Measurements from ENCODE around the gene FBXO7. TPM values are rescaled to one million over a fixed set of nuclear protein-coding genes. Genes with fewer than 3 reads are reported as not detected.

Gene FBXO7
- total RNA-seq, 2 donors from 2014 or later = 96.1 to 103 TPM

DNA sequence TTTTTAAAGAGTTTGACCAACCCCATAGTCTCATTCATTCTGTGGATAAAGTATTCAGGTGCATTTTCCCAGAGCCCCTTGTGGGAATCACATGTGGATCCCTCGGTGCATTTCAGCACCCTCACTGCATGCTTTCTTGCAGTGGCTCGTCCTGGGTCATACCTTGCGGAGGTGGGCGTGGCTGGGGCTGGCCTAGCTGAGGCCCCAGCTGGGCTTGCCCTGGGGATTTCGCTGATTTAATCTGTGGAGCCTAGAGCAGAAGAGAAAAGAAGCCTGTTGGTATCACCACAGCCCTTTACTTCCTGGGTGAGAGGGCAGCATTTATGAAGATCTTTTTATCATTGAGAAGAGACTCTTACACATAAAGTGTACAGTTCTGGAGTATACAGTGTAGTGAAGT lies 53.1 kb downstream of the FBXO7 start:
- no peak overlapping the region for H3K27ac Mint-ChIP-seq

DNA sequence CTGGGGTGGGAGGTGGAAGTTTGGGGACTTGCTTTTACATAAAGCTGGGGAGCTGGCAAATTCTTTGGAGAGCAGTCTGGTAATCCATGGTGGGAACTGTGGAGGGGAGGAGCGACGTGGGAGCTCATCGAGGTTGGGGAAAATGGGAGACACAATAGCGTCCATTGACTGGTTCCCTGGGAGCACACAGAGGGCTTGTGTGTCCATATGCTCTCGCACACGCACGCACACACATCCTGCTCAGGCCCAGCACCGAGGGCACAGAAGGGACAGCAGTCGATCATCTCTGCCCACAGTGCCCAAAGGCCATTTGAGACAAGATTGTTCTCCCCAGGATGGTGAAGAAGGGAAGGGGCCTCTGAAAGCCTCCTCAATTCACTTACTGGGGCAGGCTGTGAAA lies 53.7 kb downstream of the FBXO7 start:
- Mint-ChIP-seq H3K4me3 (no peak overlapping the region), H3K27me3 (ENCODE audit: low read depth) (peaks cover 7% of the 10 kb centered on the region), H3K4me1 (ENCODE audit: low read depth) (no peaks in the 10 kb centered on the region), H3K9me3 (no peaks in the 10 kb centered on the region), H3K27ac (no peak overlapping the region), H3K36me3 (ENCODE audit: insufficient read depth in 2 of 2) (no peaks in the 10 kb centered on the region)
- ATAC-seq (replicated peaks in 1 of 2) (no peak), DNase-seq (no peak)

More for the DNA sequence above, 53.1 kb downstream of the FBXO7 start:
- Mint-ChIP-seq H3K9me3 (no peaks in the 10 kb centered on the region), H3K36me3 (ENCODE audit: insufficient read depth in 2 of 2) (no peaks in the 10 kb centered on the region), H3K4me1 (ENCODE audit: low read depth) (no peaks in the 10 kb centered on the region), H3K27me3 (ENCODE audit: low read depth) (peaks cover 7% of the 10 kb centered on the region), H3K4me3 (no peak overlapping the region)
- no peak for DNase-seq
- no peak for ATAC-seq (replicated peaks in 1 of 2)

DNA sequence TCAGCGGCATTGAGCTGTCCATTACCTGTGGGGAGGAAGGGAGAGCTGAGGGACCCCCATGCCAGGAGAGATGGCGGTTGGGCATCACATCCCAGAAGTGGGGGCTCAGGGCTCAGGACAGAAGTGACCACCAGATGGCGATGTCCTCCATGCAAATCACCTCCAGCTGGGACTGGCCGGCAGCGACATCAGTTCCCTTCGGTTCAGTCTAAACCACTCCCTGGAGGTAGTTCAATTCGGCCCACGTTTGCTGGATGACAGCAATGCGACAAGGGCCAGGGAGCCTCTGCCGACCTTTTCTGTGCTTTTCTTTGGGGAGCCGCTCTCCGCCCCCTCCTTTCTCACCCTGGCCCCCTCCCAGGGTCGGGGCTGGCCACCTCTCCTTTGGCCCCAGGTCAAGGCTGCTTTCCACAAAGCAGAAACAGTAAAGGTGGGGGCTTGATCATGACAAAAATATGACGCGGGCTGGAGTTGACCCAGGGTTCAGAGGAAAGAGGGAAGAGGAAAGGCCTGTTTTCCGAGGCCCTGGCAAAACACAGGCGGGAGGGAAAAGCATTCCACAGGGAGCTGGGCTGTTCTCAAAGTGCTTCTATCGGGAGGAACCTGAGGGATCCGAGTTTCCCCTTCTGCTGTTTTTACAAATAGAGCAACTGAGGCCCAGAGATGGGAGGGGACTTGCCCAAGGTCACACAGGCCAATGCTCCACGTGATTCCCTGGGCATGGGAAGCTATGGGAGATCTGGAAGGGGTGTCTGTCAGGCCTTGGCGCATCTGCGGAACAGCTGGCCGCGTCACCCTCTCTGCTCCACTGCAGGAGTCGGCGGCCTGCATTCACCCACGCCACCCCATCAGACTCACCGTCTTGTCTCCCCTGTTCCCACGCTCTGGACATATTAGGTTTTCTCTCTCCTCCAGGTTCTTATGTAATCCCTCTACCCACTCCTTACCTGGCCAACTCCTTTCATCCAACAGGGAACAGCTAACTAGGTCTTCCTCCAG lies 54.7 kb downstream of the FBXO7 start:
- peak; percentile 75 to 80 for ATAC-seq (replicated peaks in 1 of 2)
- no peaks in the 10 kb centered on the region for H3K4me1 Mint-ChIP-seq (ENCODE audit: low read depth)
- DNase-seq = peak; percentile 69 to 70

DNA sequence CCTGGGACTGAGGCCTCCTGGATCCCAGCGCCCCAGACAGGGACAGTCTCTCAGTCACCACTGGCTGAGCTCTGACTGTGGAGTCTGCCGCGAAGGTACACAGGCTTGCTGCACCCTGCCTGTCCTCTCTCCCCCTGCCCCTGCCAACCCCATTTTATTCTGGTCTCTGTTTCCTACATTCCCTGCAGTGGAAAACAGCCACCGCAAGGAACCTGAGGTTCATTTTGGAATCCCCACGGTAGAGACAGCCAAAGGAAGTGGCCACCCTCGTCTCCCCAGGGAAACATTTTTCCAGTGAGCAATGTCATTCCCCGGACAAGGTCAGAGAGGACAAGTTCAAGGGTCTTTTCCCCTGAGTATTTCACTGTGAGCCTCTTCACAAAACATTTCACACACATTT lies 56.6 kb downstream of the FBXO7 start:
- DNase-seq = no peak
- no peaks in the 10 kb centered on the region for H3K9me3 Mint-ChIP-seq
- no peaks in the 10 kb centered on the region for H3K4me1 Mint-ChIP-seq (ENCODE audit: low read depth)
- no peaks in the 10 kb centered on the region for H3K36me3 Mint-ChIP-seq (ENCODE audit: insufficient read depth in 2 of 2)
- H3K27me3 Mint-ChIP-seq (ENCODE audit: low read depth) = peaks cover 7% of the 10 kb centered on the region
- H3K4me3 Mint-ChIP-seq = no peak overlapping the region
- no peak overlapping the region for H3K27ac Mint-ChIP-seq
- ATAC-seq (replicated peaks in 1 of 2) = no peak

More for the DNA sequence above, 54.7 kb downstream of the FBXO7 start:
- H3K36me3 Mint-ChIP-seq (ENCODE audit: insufficient read depth in 2 of 2) = no peaks in the 10 kb centered on the region
- H3K27ac Mint-ChIP-seq = no peak overlapping the region
- H3K9me3 Mint-ChIP-seq = no peaks in the 10 kb centered on the region
- H3K4me3 Mint-ChIP-seq = no peak overlapping the region
- peaks cover 7% of the 10 kb centered on the region for H3K27me3 Mint-ChIP-seq (ENCODE audit: low read depth)

DNA sequence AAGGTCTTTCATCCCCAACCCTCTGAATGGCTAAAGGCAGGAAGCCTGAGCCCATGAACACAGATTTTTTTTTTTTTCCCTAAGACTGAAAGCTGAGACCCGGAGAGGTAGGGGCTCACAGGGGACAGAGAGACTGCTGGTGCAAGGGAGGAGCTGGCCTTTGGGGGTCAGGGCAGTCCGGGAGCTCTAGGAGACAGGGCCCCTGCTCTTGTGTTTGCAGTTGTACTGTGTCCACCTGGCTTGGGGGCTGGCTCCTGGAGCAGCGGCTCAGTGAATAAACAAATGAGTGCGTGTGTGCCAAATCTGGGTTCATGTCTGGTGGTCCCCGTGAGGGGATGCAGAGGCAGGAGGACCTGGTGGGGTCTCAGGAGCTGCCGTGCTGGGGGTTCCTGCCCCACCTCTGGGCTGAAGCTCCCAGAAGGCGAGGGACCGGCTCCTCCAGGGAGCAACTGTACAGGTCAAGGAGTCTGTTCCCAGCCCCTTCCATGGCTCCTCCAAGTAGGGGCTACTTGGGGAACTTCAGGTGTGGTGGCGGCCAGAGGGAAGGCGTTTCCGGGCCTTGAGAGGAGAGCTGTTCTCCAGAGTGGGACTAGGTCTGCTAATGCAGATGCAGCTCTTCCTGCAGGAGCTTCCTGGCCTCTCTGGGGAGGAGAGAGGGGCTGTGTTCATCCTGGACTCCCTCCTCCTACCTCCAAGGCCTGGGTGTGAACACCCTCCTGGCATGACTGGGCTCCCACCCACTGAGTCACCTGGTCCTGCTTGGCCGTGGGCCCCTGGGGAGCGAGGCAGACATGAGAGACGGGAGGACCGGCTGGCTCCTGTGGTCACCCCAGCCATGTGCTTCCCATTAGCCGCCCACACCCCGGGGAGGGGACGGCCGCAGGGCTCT lies 57.6 kb downstream of the FBXO7 start:
- Mint-ChIP-seq H3K36me3 (ENCODE audit: insufficient read depth in 2 of 2) (no peaks in the 10 kb centered on the region), H3K27me3 (ENCODE audit: low read depth) (peaks cover 7% of the 10 kb centered on the region), H3K4me3 (no peak overlapping the region), H3K9me3 (no peaks in the 10 kb centered on the region), H3K27ac (no peak overlapping the region), H3K4me1 (ENCODE audit: low read depth) (no peaks in the 10 kb centered on the region)
- no peak for DNase-seq
- ATAC-seq (replicated peaks in 1 of 2) = no peak

DNA sequence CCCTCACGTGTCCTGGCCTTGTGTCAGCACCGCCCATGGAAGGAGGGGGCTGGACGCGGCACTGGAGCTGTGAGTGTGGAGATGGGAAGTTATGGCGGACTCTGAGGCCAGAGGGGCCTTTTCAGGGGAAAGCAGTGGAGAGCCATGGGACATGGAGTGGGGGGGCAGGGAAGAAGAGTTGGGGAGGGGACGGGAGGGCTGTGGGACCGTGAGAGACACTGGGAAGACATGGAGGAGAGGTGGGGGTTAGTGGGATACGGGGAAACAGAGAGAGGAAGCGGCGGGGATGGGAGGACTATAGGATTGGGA lies 58.2 kb downstream of the FBXO7 start:
- H3K4me1 Mint-ChIP-seq (ENCODE audit: low read depth) = no peaks in the 10 kb centered on the region
- no peak overlapping the region for H3K4me3 Mint-ChIP-seq
- peaks cover 7% of the 10 kb centered on the region for H3K27me3 Mint-ChIP-seq (ENCODE audit: low read depth)

DNA sequence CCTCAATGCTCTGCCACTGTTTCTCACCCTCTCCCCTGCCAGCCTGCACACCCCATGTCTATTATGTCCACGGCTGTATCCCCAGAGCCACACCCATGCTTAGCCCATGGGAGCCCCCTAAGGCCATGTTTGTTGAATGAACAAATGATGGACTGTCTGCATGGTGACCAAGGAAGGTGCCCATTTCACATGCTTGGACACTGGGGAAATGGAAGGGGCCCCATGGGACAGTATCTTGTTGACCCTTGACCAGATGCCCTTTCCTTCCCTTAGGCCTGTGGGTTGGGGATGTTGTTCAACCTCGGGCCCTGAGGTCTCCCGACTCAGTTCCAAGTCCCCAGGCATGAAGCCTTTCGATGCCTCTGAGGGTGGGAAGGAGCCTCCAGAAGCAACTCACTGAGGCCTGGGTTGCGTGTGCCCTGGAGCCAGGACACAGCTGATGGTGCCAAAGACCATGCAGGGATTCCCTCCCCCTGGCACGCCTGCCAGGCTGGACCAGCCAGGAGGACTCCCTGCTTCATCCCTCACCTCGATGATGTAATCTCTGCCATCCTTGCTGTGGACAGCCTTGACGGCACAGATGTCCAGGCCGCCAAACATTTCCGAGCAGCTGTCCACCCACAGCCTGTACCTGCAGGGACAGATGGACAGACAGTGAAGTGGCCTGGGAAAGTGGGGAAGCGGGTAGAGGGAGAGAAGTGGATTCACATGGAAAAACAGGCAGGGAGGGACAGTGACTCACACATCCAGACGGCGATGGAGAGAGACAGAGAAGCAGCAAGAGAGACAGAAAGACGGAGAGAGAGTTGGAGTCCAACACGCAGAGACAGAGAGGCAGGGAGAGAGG lies 58.9 kb downstream of the FBXO7 start:
- peaks cover 7% of the 10 kb centered on the region for H3K27me3 Mint-ChIP-seq (ENCODE audit: low read depth)
- no peaks in the 10 kb centered on the region for H3K9me3 Mint-ChIP-seq
- H3K36me3 Mint-ChIP-seq (ENCODE audit: insufficient read depth in 2 of 2) = no peaks in the 10 kb centered on the region
- no peak for ATAC-seq (replicated peaks in 1 of 2)
- H3K27ac Mint-ChIP-seq = no peak overlapping the region
- no peak overlapping the region for H3K4me3 Mint-ChIP-seq
- no peak for DNase-seq
- H3K4me1 Mint-ChIP-seq (ENCODE audit: low read depth) = no peaks in the 10 kb centered on the region

More for the DNA sequence above, 58.2 kb downstream of the FBXO7 start:
- ATAC-seq (replicated peaks in 1 of 2) (no peak), DNase-seq (no peak)
- Mint-ChIP-seq H3K27ac (no peak overlapping the region), H3K36me3 (ENCODE audit: insufficient read depth in 2 of 2) (no peaks in the 10 kb centered on the region), H3K9me3 (no peaks in the 10 kb centered on the region)

DNA sequence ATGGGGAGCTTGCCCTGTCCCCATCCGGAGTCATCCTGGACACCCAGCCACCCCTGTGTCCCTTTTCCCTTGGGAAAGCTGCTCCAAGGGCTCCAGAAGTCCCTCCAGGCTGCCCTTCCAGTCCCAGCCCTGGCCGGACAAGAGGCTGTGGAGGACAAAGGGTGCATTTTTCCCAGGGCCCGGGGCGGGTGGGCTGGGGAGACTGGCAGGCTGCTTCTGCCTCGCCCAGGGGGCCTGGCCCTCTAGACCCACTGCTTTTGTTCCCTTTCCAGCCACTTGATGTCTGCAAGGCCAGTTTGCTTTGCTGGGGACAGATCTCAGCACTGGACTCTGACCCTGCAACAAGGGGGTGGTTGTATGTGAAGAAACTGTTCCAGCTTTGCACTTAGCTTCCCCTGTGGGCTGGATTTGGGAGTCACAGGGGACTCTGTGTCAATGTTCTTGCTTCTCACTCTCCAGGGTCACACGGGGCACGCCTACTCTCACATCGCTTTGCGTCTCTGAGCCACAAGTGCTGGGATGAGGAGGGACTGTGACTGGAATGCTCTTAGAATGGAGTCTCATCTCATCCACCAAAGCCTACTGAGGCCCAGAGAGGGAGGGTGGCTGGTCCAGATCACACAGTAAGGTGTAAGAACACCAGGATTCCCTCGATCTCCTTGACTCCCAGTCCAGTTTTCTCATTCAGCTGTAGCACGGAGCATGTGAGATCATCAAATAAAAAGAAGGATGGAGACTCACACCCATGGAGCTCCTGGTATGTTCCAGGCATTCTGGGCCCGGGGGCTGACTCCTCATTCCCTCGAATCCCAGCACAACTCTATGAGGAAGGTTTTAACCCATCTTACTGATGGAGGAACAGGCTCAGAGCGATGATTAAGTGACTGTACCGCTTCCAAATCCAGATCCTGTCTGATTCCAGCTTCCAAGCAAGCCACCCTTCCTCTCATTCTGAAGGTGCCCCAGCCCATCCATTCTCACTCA lies 59.9 kb downstream of the FBXO7 start:
- no peaks in the 10 kb centered on the region for H3K36me3 Mint-ChIP-seq (ENCODE audit: insufficient read depth in 2 of 2)
- H3K27me3 Mint-ChIP-seq (ENCODE audit: low read depth) = peaks cover 16% of the 10 kb centered on the region
- no peaks in the 10 kb centered on the region for H3K4me1 Mint-ChIP-seq (ENCODE audit: low read depth)
- ATAC-seq (replicated peaks in 1 of 2) (no peak), DNase-seq (no peak)
- H3K4me3 Mint-ChIP-seq = no peak overlapping the region
- no peak overlapping the region for H3K27ac Mint-ChIP-seq
- no peaks in the 10 kb centered on the region for H3K9me3 Mint-ChIP-seq

DNA sequence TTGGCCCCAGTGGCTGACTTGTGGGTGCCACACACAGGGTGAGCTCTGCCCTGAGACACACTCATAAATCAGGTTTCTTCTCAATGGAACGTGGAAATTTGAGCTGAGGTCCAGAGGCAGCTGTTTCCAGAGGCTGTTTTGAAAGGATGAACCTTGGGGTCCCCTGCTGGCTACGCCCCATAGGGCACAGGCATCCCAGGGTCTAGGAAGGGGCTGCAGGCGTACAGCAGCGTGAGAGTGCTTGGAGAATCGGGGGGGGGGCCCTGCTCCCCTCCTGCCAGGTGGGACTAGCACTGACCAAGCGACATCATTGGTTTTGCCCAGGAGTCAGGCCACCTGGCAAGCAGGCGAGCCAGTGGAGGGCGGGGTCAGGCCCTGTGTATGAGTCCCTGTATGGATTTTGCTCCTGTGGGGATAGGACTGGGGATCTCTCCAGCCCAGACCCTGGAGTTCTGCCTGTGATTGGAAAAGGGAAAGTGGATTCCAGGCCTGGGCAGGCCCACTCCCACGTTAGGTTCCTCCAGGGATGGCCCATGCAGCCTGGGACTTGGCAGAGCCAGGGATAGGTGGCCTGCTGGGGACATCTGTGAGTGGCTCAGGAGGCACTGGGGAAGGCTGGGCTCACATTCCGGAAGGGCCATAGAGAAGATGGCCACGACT lies 61.0 kb downstream of the FBXO7 start:
- Mint-ChIP-seq H3K4me1 (ENCODE audit: low read depth) (no peaks in the 10 kb centered on the region), H3K9me3 (no peaks in the 10 kb centered on the region), H3K4me3 (no peak overlapping the region), H3K27ac (no peak overlapping the region), H3K27me3 (ENCODE audit: low read depth) (peaks cover 12% of the 10 kb centered on the region), H3K36me3 (ENCODE audit: insufficient read depth in 2 of 2) (no peaks in the 10 kb centered on the region)
- no peak for ATAC-seq (replicated peaks in 1 of 2)
- DNase-seq = no peak

DNA sequence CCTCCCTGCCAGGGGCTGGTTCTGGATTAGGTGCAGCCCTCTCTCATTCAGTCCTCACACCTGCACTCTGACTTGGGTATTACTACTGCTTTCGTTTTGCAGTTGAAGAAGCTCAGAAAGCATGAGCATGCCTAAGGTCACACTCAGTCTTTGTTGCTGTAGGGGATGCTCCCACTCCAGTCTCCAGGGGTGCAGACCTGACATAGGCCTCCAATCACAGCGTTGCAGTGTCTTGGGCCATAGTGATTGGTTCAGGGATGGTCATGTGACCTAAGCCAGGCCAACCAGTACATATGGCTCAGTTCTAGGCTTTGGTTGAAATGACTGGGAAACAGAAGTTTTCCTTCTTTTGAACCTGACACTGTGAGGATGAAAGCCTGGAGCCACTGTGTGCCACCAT lies 61.7 kb downstream of the FBXO7 start:
- no peaks in the 10 kb centered on the region for H3K36me3 Mint-ChIP-seq (ENCODE audit: insufficient read depth in 2 of 2)
- H3K9me3 Mint-ChIP-seq = no peaks in the 10 kb centered on the region
- no peak overlapping the region for H3K4me3 Mint-ChIP-seq
- no peak for ATAC-seq (replicated peaks in 1 of 2)
- no peak for DNase-seq
- H3K4me1 Mint-ChIP-seq (ENCODE audit: low read depth) = no peaks in the 10 kb centered on the region
- peaks cover 12% of the 10 kb centered on the region for H3K27me3 Mint-ChIP-seq (ENCODE audit: low read depth)
- no peak overlapping the region for H3K27ac Mint-ChIP-seq

DNA sequence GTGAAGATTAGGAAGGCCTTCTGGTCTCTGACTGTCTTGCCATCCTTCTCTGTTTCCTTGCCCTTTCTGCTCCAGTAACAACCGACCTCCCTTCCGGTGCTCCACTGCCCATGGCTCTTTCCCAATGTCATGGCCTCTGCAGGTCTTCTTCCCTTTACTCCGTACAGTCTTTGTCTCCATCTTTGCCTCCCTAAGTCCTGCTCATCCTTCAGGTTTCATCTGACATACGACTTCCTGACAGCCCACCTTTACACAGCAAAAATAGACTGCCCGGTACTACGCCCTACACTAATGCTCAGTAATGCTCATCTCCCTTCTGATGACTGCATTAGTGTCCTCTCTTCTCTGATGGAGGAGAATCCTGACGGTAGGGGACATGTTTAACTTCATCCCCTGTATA lies 63.9 kb downstream of the FBXO7 start:
- no peak overlapping the region for H3K4me3 Mint-ChIP-seq
- peaks cover 12% of the 10 kb centered on the region for H3K27me3 Mint-ChIP-seq (ENCODE audit: low read depth)
- H3K4me1 Mint-ChIP-seq (ENCODE audit: low read depth) = no peaks in the 10 kb centered on the region
- DNase-seq = no peak
- ATAC-seq (replicated peaks in 1 of 2) = no peak
- H3K27ac Mint-ChIP-seq = no peak overlapping the region
- no peaks in the 10 kb centered on the region for H3K36me3 Mint-ChIP-seq (ENCODE audit: insufficient read depth in 2 of 2)
- H3K9me3 Mint-ChIP-seq = no peaks in the 10 kb centered on the region

All from activated T-cell treated with anti-CD3 and anti-CD28 coated beads, Interleukin-2, amount 50 U/mL, for 72 hours (primary cell).